Astrocyte of the spinal cord (primary cell): ENCODE measurements around the gene CARNS1.
"Not testable (repeated sequence)": the region's sequence is repeated elsewhere in the genome, so short reads cannot be mapped to it uniquely, and the experiment has no call there.

Experiments
- DNase-seq: peaks from one replicate; pipeline ENCODE4 v3.0.0; 2011; ENCODE audit warnings: low read depth, low spot score
- H3K4me3 ChIP-seq: 2 replicates; pipeline ENCODE4 v1.5.1; 2011; ENCODE audit warnings: low read depth, mild to moderate bottlenecking, low read length, moderate library complexity
- in situ Hi-C: cut with HindIII; loops from 2 replicates; pipeline ENCODE4 v1.10.0; 2017; ENCODE audit warnings: low sequenced_read_pairs
- TF ChIP-seq, protein P1 (sequence below): IDR thresholded peaks from 2 replicates; pipeline ENCODE4 v1.5.1; 2012; ENCODE audit warnings: low read depth, mild to moderate bottlenecking, low read length, inconsistent platforms

The CARNS1 gene

DNA sequence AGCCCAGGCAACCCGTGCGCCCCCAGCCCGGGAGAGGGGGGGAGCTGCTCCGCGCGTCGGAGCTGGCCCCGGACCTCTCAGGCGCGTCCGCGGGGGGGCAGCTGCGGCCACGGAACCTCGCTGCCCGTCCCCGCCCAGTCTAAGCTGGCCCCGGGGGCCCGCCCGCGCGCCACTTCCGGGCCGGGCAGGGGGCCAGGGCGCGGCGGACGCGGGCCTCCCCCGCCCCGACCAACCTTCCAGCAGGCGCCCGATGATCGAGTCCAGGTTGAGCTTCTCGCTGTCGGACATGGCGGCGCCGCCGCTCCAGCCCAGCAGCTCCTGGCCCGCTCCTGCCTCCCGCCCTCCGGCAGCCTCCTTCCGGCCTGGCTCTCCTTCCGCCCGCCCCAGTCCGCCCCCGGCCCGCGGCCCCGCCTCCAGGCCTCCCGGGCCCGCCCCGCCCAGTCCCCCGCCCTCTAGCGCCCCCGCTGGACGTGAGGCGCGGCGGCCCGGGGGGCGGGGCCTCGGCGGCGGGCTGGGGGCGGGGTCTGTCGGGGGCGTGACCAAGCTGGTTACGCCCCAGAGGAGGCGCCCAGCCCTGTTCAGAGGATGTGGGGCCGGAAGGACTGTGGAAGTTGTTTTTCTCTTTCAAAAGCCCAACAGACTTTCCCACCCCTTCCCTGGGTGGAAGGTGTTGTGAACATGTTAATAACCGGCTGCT lies 13.8 kb upstream of the CARNS1 start, which contains the start of gene PPP1CA:
PPP1CA (minus strand) TSS at position 364 of the 697 bp plus-strand sequence; CDS start at position 288, 76 bp downstream.
- in situ Hi-C loops: no loop called here
- TF ChIP-seq, protein P1, sequence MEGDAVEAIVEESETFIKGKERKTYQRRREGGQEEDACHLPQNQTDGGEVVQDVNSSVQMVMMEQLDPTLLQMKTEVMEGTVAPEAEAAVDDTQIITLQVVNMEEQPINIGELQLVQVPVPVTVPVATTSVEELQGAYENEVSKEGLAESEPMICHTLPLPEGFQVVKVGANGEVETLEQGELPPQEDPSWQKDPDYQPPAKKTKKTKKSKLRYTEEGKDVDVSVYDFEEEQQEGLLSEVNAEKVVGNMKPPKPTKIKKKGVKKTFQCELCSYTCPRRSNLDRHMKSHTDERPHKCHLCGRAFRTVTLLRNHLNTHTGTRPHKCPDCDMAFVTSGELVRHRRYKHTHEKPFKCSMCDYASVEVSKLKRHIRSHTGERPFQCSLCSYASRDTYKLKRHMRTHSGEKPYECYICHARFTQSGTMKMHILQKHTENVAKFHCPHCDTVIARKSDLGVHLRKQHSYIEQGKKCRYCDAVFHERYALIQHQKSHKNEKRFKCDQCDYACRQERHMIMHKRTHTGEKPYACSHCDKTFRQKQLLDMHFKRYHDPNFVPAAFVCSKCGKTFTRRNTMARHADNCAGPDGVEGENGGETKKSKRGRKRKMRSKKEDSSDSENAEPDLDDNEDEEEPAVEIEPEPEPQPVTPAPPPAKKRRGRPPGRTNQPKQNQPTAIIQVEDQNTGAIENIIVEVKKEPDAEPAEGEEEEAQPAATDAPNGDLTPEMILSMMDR: peak; percentile 15
- H3K4me3 ChIP-seq: peak within 1 kb of the TSS; percentile 96
- peak; percentile 87 for DNase-seq

DNA sequence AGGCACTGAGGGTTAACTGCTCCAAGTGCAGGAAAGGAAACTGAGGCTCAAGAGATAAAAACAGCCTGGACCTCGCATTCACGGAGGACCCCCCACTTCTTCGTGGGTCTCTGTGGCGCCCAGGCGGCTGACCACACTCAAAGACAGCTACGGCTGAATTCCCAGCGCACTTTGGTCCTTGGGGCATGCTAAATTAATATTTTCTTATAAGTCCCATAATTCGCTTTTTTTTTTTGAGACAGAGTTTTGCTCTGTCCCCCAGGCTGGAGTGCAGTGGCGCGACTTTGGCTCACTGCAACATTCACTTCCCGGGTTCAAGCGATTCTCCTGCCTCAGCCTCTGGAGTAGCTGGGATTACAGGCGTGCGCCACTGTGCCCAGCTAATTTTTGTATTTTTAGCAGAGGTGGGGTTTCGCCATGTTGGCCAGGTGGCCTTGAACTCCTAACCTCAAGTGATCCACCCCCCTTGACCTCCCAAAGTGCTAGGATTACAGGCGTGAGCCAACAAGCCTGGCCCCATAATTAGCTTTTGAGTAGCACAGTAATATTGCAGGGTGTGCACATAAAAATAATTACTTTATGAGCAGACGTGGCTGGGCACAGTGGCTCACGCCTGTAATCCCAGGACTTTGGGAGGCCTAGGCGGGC lies 13.2 kb upstream of the CARNS1 start:
- in situ Hi-C loops, DNase-seq: not testable (repeated sequence)
- peak overlapping the region; percentile 37 for H3K4me3 ChIP-seq

DNA sequence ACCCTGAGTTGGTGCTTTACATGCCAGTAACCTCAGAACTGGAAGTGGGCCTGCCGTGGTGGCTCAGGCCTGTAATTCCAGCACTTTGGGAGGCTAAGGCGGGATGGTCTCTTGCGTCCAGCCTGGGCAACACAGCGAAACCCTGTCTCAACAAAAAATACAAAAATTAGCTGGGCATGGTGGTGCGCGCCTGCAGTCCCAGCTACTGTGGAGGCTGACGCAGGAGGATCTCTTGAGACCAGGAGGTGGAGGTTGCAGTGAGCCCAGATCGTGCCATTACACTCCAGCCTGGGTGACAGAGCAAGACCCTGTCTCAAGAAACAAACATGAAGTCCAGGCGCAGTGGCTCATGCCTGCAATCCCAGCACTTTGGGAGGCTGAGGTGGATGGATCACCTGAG lies 12.4 kb upstream of the CARNS1 start:
- in situ Hi-C loops, H3K4me3 ChIP-seq, DNase-seq: not testable (repeated sequence)

DNA sequence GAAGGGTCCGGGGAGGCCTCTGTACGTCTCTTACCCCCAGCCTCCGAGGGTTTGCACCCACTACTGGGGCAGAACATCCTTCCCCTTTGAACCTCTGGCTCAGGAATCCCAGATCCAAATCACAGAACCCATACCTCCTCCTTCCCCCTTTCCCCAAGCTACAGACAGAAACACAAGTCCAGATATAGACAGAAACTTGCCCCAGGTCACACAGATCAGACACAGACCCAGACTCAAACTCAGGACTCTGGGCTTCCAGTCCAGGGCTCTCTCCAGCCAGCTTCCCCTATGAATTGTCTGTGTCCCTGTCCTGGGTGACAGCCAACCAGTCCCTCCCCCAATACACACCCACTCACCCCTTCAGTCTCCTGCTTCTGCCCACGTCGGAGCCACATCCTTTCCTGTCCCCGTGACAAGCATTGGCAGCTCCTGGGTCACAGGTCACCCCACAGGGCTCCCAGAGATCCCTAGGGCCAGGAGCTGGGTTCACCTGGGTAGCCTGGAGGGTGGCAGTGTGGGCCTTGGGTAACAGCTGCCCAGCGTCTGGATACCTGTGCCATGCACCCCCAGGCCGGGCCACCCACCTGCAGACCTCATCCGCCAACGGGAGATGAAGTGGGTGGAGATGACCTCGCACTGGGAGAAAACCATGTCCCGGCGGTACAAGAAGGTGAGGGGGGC lies 10.8 kb upstream of the CARNS1 start:
- TF ChIP-seq, protein P1: no peak
- no peak overlapping the region for H3K4me3 ChIP-seq
- no peak for DNase-seq
- in situ Hi-C loops: no loop called here

DNA sequence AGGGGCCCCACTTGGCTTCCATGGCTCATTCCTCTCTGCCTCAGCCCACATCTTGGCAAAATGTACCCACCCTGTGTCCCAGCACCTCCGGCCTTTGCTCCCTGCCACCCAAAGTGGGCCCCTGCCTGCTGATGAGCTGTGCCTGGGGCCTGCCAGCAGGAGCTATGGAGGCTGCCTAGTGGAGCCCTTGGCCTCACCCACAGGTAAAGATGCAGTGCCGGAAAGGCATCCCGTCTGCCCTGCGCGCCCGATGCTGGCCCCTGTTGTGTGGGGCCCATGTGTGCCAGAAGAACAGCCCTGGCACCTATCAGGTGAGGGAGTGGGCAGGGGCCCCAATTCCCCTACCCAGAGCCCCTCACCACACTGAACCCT lies 10.3 kb upstream of the CARNS1 start:
- in situ Hi-C loops: no loop called here
- no peak for DNase-seq
- TF ChIP-seq, protein P1: no peak
- no peak overlapping the region for H3K4me3 ChIP-seq

DNA sequence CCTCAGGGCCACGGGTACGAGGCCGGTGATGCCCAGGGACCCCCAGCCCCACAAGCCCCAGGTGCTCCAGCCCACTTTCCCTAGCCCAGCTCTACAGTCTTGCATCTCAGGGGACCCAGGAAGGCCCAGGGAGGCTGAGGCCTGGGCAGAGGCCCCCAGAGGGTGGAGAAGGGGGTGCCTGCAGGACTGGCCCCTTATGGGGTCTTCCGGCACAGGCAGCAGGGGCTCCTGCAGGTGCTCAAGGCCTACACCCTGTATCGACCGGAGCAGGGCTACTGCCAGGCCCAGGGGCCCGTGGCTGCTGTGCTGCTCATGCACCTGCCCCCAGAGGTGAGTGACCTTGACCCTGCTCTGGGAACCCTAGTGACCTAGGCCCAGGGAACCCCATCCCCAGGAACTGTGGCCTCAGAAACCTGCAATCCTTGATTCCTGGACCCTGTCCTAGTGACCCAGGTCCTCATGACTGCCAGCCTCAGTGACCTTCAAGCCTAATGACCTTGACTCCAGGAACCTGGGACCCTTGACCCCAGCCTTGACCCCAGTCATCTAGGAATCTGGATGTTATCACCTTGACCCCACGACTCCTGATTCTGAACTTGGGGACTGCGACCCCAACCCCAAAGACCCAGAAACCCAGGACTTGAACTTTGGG lies 9.7 kb upstream of the CARNS1 start:
- TF ChIP-seq, protein P1: no peak
- DNase-seq: no peak
- in situ Hi-C loops: no loop called here
- H3K4me3 ChIP-seq: no peak overlapping the region

DNA sequence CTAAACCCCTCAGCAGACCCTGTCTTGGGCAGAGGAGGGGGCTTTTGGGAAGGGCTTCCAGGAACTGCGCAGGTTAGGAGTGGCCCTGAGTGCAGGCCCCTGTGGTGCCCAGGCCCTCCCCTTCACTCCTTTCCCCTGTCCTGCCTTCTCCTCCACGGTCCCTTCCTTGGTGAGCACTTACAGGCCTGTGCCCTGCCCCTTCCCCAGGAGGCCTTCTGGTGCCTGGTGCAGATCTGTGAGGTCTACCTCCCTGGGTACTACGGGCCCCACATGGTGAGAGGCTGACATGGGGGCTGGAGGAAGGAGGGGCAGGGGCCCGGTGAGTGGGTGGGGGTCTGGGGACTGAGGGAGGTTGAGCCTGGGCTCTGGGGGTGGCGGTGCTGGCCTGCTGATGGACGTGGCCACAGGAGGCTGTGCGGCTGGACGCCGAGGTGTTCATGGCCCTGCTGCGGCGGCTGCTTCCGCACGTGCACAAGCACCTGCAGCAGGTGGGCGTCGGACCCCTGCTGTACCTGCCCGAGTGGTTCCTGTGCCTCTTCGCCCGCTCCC lies 9.0 kb upstream of the CARNS1 start:
- H3K4me3 ChIP-seq: no peak overlapping the region
- in situ Hi-C loops: no loop called here
- TF ChIP-seq, protein P1: no peak
- DNase-seq: no peak
